A673 (cell line): ENCODE results near the gene GTF3C5.

Source experiments
- EZH2 ChIP-seq: fragments of 200-600 bp; sonication (generic); IDR thresholded peaks from 2 replicates; pipeline ENCODE4 v1.6.1; 2017; ENCODE audit warnings: borderline replicate concordance, low read depth, mild to moderate bottlenecking, mixed read lengths, antibody characterized with exemption, low read length; ENCODE audit not compliant: poor library complexity, severe bottlenecking
- TF ChIP-seq, protein P1 (sequence below): fragments of 300-800, 200-600 bp; sonication (generic); conservative IDR thresholded peaks from 2 replicates; pipeline ENCODE4 v1.5.1; 2017; ENCODE audit warnings: low read depth, mild to moderate bottlenecking, antibody characterized with exemption, low read length, moderate library complexity, mixed read lengths

DNA sequence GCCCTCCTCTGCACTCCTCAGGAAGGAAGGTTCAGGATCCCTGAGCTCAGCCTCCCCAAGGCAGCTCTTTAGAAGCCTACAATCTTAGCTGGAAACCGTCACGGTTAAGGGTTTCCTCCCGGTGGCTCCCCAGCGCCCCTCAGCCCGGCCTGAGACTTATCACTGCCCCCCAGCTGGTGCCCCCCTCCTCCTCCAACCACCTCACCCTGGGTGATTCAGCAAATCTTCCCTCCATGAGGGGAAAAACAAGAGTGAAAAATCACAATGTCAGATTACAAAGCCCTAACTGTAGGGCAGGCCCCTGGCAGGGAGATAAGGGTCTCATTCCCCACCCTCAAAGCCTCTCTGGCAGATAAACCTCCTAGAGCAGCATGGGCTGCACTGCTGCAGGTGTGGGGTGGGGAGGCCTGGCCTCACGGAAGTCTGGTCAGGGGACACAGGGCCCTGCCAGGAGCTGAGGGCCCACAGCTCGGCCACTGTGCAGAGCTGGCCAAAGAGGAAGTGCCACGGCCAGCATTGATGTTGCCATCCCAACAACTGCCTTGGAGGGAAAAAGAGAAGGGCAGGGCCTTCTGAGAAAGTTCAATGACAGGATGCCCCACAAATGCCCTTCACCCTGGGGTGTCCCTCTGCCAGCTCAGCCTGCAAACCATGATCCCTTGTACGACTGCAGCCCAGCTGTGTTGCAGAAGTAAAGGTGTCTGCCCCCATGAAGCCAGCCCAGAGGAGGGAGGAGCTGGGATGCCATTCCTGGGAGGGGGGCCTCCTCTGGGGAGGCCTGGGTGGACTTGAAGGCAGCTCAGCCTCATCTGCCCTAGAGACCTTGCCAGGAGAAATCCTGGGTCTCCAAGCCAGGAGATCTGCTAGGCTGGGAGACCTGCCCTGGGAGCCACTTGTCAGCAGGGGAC, 26.5 kb upstream of the GTF3C5 start:
- TF ChIP-seq, protein P1, sequence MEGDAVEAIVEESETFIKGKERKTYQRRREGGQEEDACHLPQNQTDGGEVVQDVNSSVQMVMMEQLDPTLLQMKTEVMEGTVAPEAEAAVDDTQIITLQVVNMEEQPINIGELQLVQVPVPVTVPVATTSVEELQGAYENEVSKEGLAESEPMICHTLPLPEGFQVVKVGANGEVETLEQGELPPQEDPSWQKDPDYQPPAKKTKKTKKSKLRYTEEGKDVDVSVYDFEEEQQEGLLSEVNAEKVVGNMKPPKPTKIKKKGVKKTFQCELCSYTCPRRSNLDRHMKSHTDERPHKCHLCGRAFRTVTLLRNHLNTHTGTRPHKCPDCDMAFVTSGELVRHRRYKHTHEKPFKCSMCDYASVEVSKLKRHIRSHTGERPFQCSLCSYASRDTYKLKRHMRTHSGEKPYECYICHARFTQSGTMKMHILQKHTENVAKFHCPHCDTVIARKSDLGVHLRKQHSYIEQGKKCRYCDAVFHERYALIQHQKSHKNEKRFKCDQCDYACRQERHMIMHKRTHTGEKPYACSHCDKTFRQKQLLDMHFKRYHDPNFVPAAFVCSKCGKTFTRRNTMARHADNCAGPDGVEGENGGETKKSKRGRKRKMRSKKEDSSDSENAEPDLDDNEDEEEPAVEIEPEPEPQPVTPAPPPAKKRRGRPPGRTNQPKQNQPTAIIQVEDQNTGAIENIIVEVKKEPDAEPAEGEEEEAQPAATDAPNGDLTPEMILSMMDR: no peak
- TF ChIP-seq EZH2: no peak
